ENCODE data around the gene CD6. TPM values are rescaled to one million over a fixed set of nuclear protein-coding genes. Genes with fewer than 3 reads are reported as not detected.

The CD6 gene
- total RNA-seq, 4 donors from 2014 or later: 0.42 to 2.7 (median 1.8) TPM

DNA sequence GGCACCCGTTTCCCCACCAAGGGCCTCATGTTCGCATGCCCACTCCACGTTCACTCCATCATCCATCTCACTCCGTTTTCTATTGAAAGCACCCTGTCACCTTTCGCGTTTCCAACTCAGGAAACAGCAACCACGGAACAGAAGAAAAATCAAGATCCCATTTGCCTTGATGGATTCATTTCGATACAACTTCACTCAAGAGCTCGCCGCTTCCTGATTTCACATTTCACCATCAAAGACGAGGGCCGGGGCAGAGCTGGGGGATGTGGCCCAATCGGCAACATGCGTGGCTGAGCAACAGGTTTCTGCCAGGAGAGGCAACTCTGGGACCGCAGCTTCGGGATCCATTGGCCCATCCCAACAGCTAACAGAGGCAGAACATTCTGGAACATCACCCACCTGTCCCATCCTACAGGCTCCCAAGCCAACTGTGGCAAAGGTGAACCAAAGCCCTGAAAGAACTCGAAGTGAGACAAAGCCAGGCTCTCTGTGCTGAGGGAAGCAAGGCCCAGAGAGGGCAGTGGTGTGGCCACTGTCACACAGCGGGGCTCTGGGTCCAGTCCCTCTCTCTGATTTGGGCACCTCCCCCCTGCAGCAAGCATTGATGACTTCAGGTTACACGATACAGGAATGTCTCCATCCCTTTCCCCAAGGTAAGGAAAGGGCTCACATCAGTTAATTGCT lies 94.6 kb downstream of the CD6 start:
- WGBS, 2 donors: 81 to 86% methylated on average over 19 of the region's 19 CpGs
- peak in 1 of 2 donors; percentile 84 for DNase-seq (ENCODE audit: low spot score in 2 of 2)
- intact Hi-C loops (cut with DNase I; ENCODE audit: low total_unique reads): no loop called here
- TF ChIP-seq, protein P1, sequence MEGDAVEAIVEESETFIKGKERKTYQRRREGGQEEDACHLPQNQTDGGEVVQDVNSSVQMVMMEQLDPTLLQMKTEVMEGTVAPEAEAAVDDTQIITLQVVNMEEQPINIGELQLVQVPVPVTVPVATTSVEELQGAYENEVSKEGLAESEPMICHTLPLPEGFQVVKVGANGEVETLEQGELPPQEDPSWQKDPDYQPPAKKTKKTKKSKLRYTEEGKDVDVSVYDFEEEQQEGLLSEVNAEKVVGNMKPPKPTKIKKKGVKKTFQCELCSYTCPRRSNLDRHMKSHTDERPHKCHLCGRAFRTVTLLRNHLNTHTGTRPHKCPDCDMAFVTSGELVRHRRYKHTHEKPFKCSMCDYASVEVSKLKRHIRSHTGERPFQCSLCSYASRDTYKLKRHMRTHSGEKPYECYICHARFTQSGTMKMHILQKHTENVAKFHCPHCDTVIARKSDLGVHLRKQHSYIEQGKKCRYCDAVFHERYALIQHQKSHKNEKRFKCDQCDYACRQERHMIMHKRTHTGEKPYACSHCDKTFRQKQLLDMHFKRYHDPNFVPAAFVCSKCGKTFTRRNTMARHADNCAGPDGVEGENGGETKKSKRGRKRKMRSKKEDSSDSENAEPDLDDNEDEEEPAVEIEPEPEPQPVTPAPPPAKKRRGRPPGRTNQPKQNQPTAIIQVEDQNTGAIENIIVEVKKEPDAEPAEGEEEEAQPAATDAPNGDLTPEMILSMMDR (IDR thresholded peaks at IDR 0.05): no peak
- no peak for TF ChIP-seq POLR2A (IDR thresholded peaks at IDR 0.05)
- no peak overlapping the region for H3K4me3 ChIP-seq (ENCODE audit: low read depth, poor library complexity, severe bottlenecking)

DNA sequence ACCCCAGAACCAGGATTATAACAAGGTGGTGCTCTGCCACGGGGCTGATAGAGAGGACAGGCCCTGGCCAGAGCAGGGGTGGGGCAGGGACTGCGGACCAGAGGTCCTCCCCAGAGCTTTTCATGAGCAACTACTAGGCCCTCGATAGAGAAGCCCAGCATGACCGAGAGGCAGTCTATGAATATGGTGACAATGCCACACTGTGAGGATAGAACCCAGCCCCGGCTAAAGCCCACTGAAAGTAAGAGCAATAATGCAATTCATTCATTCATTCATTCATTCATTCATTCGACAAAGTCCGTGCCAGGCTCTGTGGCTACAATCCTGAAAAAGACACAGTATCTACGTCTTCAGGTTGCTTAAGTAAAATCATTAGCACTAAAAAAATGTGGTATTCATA lies 95.2 kb downstream of the CD6 start:
- peak in 1 of 2 donors; percentile 1 for DNase-seq (ENCODE audit: low spot score in 2 of 2)
- intact Hi-C loops (cut with DNase I; ENCODE audit: low total_unique reads): no loop called here
- H3K4me3 ChIP-seq (ENCODE audit: low read depth, poor library complexity, severe bottlenecking): no peak overlapping the region
- TF ChIP-seq, protein P1 (IDR thresholded peaks at IDR 0.05): no peak
- no peak for TF ChIP-seq POLR2A (IDR thresholded peaks at IDR 0.05)
- 89 to 90% methylated on average over 8 of the region's 8 CpGs for WGBS, 2 donors

DNA sequence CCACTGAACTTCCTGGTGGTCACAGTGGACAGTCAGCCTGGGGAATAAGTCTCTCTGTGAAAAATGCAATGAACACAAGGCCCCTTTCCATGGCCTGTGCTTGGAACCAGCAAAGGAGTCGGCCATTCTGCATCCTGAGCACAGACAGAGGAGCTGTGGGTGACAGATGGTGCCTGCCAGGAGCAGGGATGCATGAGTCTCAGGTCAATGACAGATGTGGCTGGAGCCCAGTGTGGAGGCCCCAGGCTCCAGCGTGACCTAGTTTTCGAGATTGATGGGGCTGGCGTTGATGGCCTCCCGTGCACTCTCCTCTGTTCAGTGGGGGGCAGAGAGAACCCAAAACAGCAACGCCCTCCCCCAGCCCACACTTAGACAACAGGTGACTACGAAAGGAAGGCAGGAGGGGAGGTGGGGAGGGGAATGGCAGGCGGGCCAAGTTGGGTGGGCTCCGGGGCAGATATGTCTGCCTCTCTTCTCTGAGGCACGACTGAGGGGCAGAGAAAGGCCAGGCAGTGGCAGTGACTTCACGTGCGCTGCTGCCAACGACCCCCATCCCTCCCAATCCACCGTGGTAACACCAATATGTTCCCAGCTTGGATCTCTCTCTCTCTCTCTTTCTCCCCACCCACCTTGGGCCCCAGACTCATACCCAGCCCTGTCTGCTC lies 96.4 kb downstream of the CD6 start:
- intact Hi-C loops (cut with DNase I; ENCODE audit: low total_unique reads): no loop called here
- 72 to 76% methylated on average over 14 of the region's 14 CpGs for WGBS, 2 donors
- H3K4me3 ChIP-seq (ENCODE audit: low read depth, poor library complexity, severe bottlenecking): no peak overlapping the region
- peak in 1 of 2 donors; percentile 80 for DNase-seq (ENCODE audit: low spot score in 2 of 2)
- TF ChIP-seq, protein P1 (IDR thresholded peaks at IDR 0.05): no peak
- no peak for TF ChIP-seq POLR2A (IDR thresholded peaks at IDR 0.05)

DNA sequence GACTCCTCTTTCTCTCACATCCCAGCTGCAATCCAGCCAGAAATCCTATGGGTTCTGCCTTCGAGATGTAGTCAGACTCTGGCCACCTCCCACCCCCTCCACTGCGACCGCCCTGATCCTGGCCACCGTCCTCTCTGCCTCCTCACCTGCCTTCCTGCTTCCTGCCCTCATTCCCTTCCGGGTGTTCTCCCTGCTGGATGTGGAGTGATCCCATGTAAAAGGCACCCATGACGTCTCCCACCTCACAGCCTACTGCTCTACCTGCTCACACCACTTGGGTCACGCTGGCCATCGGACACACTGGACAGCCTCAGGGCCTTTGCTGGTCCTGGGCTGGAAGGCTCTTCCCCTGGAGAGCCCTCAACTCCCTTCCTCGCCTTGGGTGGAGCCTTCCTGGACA lies 97.1 kb downstream of the CD6 start:
- 86 to 91% methylated on average over 9 of the region's 9 CpGs for WGBS, 2 donors
- intact Hi-C loops (cut with DNase I; ENCODE audit: low total_unique reads): no loop called here

DNA sequence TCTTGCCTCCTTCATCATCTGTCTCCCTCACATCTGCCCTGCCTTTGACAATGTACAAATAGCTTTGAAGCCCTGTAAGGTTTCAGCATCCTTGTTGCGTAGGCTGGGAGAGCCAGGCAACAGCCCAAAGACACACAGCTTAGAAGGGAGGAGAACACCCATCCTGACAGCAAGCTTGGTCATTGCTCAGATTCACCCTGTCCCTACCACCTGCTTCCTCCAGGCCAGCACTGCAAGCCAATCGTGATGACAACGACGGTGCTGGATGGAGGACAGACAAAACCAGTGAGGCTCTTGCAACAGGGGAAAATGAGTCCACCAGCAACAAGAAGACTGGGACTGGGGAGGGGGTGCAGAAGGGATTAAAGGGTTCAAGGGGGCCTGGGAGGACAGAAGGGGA lies 97.9 kb downstream of the CD6 start:
- peak in 1 of 2 donors; percentile 31 for DNase-seq (ENCODE audit: low spot score in 2 of 2)
- intact Hi-C loops (cut with DNase I; ENCODE audit: low total_unique reads): no loop called here
- TF ChIP-seq POLR2A (IDR thresholded peaks at IDR 0.05): no peak
- TF ChIP-seq, protein P1 (IDR thresholded peaks at IDR 0.05): no peak
- no peak overlapping the region for H3K4me3 ChIP-seq (ENCODE audit: low read depth, poor library complexity, severe bottlenecking)
- 87 to 88% methylated on average over 4 of the region's 4 CpGs for WGBS, 2 donors

More for the DNA sequence above, 97.1 kb downstream of the CD6 start:
- DNase-seq (ENCODE audit: low spot score in 2 of 2): peak in 1 of 2 donors; percentile 70
- H3K4me3 ChIP-seq (ENCODE audit: low read depth, poor library complexity, severe bottlenecking): no peak overlapping the region
- TF ChIP-seq, protein P1 (IDR thresholded peaks at IDR 0.05): no peak
- no peak for TF ChIP-seq POLR2A (IDR thresholded peaks at IDR 0.05)

Other genes starting within 250 kb of the CD6 start
- gene MS4A18, start 247.0 kb upstream of the CD6 start, total RNA-seq: not detected
- not detected for gene MS4A15, start 214.8 kb upstream of the CD6 start, total RNA-seq
- not detected for gene MS4A10, start 186.3 kb upstream of the CD6 start, total RNA-seq
- gene CCDC86, start 129.6 kb upstream of the CD6 start, total RNA-seq: 10 to 100 TPM; 19.2 to 43.8 (median 21.8) TPM
- under 1 TPM; 0.13 to 0.64 (median 0.32) TPM for gene PTGDR2, start 115.7 kb upstream of the CD6 start, total RNA-seq
- gene ZP1, start 104.1 kb upstream of the CD6 start, total RNA-seq: under 1 TPM in 2 of 4 donors, not detected in 2; 0.25 to 0.26 TPM
- 100 to 1,000 TPM in 3 of 4 donors, 10 to 100 TPM in 1; 75.3 to 119 (median 108) TPM for gene PRPF19, start 65.1 kb upstream of the CD6 start, total RNA-seq
- gene TMEM109, start 57.5 kb upstream of the CD6 start, total RNA-seq: 100 to 1,000 TPM in 1 of 4 donors, 10 to 100 TPM in 3; 62.1 to 101 (median 81.8) TPM
- 10 to 100 TPM in 1 of 4 donors, 1 to 10 TPM in 3; 2.9 to 13.7 (median 5.3) TPM for gene TMEM132A, start 47.2 kb upstream of the CD6 start, total RNA-seq
- gene SLC15A3, start 19.5 kb upstream of the CD6 start, total RNA-seq: 1 to 10 TPM; 4.4 to 7.4 (median 5.4) TPM
- gene CD5, start 130.8 kb downstream of the CD6 start, total RNA-seq: under 1 TPM; 0.08 to 0.88 (median 0.38) TPM
- 10 to 100 TPM; 19.6 to 27.6 (median 26.7) TPM for gene VPS37C, start 189.7 kb downstream of the CD6 start, total RNA-seq
- gene PGA3, start 231.8 kb downstream of the CD6 start, total RNA-seq: 1 to 10 TPM in 1 of 4 donors, under 1 TPM in 1, not detected in 2; 0.32 to 1.5 TPM

Measured in lower leg skin (tissue), 4 donors.